ENCODE data around the gene EPB41L2.
"Not testable (repeated sequence)": the region's sequence is repeated elsewhere in the genome, so short reads cannot be mapped to it uniquely, and the experiment has no call there.

Gene EPB41L2

DNA sequence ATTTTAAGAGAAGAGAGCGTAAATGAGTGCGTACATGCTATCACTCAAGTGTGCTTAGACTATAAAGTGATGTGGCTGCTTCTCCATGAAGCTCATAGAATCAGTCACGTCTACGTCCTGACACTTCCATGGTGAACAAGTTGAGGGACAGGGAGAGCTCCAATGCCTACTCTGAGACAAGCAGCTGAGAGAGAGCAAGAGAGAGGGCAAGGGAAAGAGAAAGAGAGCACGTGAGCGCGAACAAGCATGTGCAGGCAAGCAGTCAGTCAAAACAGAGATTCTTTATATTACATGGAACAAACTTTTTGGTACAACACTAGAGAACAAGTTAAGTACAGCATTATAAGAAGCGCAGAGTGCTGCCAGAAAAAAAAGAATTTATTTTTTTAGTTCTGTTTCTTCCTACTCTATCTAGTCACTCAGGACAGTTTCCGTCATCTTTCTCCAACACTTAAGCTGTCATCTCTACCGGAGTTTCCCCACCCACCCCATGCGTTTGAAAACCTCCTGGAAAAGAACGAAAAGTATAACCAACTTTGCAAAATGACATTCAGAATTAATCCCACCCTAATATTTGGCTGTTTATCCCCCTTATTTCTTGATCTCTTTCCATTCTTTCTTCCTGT, 61.8 kb downstream of the EPB41L2 start:
- no peak for DNase-seq

DNA sequence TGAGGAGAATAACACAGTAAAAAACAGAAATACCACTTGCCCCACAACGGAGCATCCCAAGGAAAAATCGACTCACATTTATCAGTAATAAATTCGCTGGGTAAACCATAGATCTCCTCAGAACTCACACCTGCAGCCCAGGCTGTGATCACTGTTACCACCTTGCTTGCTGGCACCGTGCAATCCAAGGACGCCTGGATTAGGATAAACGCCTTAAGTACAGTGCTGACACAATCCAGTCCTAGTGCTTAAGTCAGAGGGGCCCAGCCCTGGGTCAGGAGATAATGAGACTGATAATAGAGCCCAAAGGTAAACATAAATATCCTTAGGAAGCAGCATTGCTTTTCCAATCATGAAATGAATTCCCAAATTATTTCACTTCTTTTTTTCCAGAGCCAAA, 62.5 kb downstream of the EPB41L2 start:
- DNase-seq, result no peak

DNA sequence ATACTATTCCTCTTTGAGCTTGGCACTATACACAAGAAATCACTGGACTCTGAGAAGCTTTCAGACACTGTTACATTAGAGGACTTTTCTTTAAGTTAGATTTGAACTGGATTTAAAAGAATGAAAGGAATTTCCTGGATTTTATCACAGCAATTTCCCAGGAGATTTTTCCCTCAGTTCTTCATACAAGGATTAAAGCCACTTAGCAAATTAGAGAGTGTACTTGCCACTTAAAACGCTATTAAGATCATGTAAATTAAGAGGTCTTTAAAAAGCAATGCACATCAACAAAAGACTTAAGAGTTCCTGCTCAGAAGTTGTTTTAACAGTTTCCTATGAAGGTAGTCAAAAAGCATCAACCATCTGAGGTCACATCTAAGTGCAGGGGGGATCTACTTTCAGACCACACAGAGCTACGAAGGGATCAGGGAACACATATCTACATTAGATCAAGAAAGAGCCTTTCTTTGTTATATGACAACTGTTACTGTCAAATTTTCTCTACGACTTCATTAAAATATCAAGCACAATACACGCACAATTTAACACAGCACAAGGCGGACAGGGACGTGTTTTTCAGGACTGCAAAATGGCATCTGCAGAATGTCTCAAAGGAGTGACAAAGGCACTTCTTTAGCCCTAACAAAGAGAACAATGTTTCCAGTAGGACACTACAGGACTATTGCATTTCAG, 65.8 kb downstream of the EPB41L2 start:
- DNase-seq, result no peak

DNA sequence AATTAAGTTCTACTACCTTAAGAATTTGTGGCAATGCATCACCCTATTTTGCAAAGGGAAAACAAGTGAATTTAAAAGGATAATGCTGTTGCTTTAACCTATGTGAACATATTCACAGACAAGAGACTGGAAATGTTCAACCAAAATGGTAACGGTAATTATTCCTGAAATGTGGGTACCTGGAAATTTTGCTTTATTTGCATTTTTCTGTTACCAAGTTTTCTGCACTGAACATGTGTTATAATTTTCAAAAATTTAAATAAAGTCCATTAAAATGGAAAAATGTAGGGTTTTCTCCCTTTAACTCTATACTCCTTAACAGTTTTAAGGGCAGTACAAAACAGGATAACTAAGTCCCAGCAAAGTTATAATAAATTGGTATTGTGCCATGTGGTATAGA, 66.4 kb downstream of the EPB41L2 start:
- DNase-seq, result no peak

DNA sequence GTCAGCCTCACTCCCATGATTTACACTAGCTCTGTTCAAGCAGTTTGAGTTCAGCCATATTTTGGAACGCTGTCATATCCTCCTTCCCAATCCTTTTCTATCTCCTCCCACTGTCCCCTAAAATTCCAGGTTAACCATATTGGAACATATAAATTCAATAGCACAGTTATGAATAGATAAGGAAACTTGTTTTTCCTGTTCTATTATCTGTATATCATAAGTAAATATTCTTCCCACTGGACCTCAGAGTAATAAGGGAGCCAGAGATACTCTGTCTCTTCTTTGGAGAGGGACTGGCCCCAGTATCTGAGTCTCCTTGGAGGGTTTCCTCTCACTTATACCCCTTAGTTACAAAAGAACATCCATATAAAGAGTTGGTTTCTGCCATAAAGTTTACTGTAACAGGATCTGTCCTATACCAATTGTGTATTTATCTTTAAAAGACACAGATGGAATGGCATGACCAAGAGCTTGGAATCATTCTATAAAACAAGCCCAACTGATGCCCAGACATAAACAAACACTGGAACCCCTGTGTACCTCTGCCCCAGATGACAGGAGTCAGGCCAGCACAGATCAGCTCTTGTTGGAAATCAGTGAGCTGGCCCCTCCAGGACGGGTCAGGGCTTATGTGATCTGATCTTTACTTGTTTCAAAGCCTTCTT, 67.1 kb downstream of the EPB41L2 start:
- DNase-seq, result no peak

DNA sequence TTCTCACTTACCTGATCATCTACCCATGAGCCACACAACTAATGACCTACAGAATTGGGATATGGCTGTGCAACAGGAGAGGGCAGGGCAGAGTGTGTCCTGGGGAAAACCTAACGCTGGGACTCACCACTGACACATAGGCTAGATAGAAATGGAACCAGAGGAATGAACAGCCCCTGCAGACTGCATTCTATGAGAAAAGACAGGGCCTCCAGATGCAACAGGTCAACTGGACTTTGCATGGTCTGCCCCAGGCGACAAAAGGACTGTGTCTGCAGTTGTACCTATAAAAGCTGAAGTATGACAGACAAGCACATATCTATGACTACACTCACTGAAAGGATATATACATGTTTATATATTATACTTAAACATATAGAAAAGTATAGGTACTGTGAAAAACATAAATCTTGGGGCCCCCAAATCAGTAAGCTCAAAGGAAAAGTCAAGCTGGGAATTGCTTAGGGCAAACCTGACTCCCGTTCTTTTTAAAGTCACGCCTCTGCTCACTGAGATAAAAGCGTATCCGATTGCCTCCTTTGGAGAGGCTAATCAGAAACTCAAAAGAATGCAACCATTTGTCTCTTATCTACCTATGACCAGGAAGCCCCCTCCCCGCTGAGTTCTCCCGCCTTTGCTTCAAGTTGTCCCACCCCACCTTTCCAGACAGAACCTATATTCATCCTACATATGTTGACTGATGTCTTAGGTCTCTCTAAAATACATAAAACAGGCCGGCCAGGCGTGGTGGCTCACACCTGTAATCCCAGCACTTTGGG, 68.5 kb downstream of the EPB41L2 start:
- no peak for DNase-seq

DNA sequence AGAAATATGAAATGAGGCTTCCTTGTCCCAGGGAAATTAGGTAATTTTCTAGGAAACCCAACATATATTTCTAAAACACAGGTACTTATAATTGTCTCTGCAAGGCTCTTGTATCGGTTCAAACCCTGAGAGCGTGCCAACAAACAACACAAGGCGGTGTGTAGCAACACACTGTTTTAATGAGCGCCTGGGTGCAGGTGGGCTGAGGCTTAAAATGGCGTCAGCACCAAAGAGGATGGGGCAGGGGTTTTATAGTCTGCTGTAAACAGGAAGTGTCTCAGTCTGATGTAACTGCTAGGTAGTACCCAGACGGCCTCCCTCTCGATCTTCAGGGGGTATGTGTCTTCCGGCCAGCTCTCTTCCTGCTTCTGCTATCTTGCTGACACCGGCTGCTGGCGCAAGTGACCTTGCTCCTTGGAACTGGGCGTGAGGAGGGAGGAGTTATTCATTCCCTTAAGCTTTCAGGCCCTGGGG, 69.7 kb downstream of the EPB41L2 start:
- DNase-seq, result no peak

DNA sequence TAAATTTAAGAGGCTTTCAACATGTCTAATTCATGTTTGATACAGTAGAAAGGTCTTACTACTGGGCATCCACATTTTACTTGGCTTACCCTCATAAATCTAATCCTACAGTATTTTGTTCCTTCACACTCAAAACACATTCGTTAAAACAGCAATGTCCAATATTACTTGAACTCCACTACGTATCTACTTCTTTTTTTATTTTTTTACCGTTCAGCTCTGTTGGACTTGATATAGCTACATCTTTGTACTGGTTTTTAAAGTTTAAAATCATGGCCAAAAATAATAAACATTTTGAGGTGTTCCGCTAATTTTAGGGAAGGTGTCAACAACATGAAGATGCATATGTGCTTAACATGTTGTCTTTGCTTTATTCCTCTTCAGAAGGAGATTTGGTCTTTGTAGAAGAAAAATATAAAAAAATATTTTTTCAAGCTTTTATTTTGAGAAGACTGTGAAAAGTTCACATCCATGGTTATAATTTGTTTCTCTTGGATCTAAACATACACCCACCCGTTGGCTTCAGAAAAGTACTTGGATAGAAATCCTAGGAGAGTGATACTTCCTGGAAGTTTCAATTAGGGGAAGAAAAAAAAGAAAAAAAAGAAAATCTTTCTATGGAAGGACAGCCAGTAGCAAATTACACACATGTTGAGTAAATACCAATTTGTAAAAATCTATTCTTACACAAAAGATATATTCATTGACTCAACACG, 71.5 kb downstream of the EPB41L2 start:
- no peak for DNase-seq

DNA sequence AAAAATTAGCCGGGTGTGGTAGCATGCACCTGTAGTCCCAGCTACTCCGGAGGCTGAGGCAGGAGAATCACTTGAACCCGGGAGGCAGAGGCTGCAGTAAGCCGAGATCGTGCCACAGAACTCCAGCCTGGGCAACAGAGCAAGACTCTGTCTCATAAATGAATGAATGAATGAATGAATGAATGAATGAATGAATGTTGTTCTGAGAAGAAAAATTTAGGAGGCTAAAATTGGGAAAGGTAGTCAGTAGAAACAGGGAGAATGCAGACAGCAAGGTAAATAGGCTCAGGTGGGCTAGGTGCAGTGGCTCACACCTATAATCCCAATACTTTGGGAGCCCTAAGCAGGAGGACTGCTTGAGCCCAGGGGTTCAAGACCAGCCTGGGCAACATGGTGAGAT, 75.5 kb downstream of the EPB41L2 start:
- DNase-seq, result not testable (repeated sequence)

DNA sequence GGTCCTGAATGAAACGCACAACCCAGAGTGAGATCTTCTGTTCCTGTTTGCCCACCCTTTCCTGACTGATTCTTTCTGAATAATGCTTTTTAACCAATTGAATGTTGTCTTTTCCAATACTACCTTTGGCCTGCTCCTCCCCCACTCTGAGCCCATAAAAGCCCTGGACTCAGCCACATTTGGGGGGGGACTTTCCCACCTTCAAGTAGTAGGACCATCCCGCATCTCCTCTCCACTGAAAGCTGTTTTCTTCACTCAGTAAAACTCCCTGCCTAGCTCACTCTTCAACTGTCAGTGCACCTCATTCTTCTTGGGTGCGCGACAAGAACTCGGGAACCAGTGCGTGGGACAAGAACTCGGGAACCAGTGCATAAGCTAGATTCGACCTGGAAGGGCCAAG, 77.9 kb downstream of the EPB41L2 start:
- DNase-seq, result no peak

DNA sequence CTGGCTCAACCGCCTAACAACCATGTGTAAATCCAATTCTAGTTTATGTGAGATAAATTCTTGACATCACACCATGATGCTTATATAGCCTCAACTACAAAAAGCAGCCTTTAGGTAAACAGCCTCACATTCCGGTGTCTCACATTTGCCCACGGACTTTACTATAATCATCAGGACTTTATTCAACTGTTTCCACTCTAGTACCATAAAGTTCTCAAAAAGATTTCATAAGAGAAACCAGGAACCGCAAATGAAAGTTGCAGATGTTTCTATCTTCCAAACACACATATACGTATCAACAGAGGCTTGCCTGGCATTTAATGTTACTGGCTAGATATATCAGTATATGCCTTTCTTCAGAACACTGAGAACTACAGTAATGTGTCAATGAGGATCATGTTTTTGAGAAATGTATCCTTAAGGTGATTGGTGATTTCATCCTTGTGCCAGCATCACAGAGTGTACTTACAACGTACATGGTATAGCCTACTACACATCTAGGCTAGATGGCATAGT, 80.0 kb downstream of the EPB41L2 start:
- no peak for DNase-seq

DNA sequence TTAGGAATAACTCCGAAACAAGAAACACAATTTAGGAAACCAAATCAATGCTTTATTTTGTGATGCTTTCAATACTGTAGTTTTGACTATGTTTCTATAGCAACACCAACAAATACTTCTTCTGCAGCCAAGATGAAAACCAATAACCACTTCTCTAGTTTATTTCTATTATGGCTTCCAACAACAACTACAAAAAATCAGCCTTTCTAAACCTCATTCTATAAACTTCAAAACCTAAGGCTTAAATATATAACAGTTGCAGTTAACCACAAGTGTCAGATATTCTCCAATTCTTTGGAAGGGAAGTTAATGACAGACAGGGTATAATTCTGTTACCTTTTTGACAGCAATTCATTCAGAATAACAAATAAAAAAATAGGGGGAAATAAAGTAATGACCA, 80.9 kb downstream of the EPB41L2 start:
- DNase-seq, result no peak

DNA sequence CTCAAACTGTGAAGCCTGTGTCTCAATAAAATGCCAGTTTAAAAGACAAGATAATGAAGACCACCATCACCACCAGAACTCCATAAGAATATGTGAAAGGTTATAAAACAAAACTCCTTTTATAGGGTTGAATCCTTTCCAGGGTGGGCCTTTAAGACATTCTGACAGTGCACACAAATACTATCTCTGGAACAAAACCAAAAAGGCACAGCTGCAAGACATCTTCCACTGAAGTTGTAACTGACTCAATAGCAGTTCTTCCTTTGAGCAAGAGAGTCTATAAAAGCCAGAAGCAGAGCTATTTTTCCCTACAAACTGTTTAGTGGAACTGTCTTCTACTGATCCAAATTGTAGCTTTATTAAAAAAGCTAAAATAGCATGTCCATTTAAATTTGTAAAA, 81.6 kb downstream of the EPB41L2 start:
- no peak for DNase-seq

DNA sequence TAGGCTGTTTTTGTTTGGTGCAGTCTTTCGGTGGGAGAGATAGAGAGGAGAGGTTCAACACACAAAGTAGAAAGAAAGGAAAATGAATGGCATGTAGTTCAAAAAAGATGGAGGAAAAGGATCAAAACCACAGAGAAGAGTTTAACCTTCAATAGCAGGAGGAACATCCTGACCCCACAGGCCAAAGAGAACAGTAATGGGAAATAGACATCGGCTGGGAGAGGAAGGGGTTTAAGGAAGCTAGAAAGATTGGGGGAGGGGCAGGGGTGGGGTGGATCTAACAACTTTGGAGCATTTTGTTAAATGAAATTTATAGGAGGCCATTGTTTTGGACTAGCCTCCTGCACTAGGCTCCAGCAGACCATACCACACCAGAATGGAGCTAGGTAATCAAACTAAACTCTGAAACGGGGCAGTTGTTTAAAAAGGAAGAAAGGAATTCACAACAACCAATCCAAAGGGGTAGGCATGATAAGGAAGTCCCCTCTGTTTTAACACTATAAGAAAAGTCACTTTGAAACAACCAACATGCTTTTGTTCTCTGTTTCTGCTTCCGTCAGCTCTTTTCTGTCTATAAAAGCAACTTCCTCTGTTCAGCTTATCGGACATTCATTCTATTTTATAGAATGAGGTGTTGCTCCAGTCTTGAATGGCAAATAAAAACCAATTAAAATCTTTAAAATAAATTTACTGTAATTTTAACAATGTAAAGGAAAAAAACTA, 82.6 kb downstream of the EPB41L2 start:
- DNase-seq, result no peak

DNA sequence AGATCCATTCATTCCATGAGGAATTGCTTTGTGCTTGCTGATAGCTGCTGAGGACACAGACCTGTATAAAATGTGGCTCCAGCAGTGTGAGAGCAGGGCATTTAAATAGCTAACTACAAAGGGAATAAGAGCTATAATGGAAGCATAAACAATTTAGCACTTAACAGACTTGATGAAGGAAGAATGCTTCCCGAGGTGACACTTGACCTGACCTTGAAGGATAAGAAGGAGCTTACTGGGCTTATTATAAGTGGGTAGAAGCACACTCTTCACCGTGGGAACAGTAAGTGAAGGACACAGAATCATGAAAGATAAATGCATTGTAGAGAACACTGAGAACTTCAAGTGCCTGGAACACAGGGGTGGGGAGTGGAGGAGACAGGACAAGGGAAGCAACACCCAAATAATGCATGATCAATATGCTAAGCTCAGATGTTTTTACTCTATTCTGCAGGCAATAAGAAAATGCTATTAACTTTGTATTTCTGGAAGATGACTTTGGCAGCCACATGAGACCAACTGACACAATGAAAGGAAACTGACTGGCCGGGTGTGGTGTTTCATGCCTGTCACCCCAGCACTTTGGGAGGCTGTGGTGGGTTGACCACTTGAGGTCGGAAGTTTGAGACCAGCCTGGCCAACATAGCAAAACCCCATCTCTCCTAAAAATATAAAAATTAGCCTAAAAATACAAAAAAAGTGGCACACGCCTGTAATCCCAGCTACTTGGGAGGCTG, 84.2 kb downstream of the EPB41L2 start:
- no peak for DNase-seq

DNA sequence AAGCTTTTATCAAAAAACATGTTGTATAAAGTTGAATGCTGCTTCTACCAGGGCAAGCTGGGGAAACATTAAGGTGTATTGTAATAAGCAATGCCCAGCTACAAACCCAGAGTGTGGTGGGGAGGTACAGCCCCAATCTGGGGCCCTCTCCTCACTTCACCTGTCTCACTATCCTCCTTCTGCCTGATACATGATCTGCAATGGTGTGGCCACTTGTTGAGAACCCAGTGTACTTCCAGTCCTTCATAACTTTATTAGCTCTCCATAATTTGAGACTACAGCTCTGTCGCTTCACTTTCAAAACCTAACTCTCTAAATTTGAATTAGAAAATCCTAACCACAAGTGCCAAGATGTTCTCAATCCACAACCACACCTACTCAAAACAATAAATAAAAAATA, 84.9 kb downstream of the EPB41L2 start:
- DNase-seq, result no peak

DNA sequence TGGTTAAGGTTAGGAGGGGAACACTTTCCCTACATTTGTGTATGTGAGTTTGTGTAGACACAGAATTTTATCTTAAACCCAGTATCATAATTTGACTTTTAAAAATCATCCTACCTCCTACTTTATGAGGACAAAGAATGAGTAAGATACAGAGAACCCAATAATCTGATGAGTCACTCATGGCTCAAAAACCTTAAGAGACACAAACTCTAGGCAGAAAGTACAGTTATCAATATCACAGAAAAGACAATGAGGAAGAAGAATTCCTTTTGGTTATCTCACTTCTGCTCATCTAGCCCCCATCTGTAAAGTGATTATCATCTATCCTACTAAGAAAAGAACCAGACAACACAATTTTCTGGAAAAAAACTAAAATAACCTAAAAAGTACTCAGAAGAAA, 87.7 kb downstream of the EPB41L2 start:
- no peak for DNase-seq

DNA sequence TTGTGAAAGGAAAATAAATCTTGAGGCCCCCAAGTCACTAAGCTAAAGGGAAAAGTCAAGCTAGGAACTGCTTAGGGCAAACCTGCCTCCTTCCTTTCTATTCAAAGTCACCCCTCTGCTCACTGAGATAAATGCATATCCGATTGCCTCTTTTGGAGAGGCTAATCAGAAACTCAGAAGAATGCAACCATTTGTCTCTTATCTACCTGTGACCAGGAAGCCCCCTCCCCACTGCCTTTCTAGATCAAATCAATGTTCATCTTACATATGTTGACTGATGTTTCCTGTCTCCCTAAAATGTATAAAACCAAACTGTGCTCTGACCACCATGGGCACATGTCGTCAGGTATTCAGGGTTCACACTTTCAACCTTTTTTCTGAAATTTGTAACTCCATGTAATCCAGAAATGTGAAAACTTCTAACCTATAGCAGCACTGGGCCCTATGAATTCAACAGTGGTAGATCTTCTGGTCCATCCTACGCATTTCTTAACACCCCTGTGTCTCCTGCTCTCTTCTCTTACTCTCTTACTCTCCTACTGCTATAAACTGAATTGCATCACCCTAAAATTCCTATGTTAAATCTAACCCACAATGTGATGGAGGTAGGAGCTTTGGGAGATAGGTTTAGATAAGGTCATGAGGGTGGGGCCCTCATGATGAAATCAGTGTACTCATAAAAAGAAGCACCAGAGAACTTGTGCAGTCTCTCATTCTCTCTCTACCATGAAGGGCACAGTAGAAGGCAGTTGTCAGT, 89.3 kb downstream of the EPB41L2 start:
- no peak for DNase-seq

DNA sequence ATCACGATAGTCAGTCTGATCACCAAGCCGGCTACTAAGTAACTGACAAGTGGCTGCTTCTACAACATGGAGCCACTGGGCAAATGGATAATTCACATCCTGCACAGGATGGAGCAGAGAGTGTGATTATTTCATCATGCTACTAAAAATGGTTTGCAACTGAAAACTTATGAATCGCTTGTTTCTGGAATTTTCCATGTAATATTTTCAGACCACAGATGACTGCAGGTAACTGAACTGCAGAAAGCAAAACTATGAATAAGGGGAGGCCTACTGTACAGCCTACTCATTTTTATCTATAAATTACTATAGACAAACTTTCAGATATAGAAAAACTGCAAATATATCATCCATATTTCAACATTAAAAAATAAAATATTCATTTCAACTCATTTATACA, 91.5 kb downstream of the EPB41L2 start:
- no peak for DNase-seq

DNA sequence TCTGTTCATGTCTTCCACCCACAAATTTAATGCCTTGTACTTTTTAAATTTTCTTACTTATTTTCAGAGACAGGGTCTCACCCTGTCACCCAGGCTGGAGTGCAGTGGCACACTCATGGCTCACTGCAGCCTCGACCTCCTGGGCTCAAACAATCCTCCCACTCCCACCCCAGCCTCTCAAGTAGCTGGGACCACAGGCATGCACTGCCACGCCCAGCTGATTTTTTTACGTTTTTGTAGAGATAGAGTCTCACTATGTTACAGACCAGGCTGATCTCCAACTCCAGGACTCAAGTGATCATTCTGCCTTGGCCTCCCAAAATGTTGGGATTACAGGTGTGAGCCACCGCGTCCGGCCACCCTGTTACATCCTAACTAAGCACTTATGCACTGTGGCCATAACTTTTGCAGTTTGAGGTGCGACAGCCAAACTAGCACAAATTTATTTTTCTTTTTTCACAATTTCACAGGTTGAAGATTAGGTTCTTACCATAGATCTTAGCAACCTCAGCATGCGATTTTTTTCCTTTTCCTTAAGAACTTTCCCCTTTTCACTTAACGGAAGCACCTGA, 92.1 kb downstream of the EPB41L2 start:
- DNase-seq, result no peak

Measured in DMS 273 treated with DMSO at 0.1 percent for 48 hours (cell line).